ENCODE measurements around the gene CERS1. TPM values are rescaled to one million over a fixed set of nuclear protein-coding genes. Genes with fewer than 3 reads are reported as not detected.

CERS1 gene
- total RNA-seq, 1 donor from 2014 or later: not detected

DNA sequence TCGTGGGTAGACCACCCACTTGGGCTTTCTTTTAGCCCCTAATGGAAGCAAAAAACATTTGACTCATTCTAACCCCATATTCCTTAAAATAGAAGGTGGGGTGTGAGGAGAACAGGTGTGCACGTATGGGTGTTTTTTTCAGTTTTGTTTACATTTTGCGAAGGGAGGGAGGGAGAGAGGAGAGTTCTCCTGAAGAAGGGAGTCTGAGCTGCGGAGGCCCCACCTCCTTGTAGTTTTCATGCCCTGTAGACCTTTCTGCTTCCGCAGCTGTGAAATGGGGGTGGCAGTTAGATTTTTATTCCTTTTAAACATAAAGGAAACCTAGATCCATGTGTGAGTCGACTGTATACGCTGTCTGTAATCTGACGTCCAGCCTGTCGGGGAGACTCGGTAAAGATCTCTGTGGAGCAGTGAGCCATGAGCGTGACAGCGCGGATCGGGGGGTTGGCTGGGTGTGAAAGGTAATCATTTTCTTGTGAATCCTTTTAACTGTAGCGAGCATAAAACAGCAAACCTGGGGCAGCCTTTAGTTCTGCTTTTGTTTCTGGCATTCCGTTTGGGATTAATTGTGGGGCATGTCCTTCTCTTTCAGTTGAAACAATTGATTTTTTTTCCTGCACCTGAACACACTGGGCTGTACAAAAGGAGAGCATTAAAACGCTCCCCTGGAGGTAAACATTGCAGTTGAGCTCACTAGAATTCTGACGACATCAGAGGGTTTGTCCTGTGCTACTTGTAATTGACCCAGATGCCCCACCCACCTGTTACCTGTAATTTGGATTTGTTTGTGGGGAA lies 61.9 kb downstream of the CERS1 start:
- ATAC-seq (no peak), DNase-seq (no peak)
- Histone ChIP-seq H3K27ac (peak overlapping the region; percentile 87), H3K36me3 (peaks cover 6% of the 10 kb centered on the region), H3K4me3 (peak overlapping the region; percentile 93), H3K9me3 (no peaks in the 10 kb centered on the region), H3K4me1 (peaks cover 54% of the 10 kb centered on the region), H3K27me3 (no peaks in the 10 kb centered on the region)
- TF ChIP-seq, protein P1, sequence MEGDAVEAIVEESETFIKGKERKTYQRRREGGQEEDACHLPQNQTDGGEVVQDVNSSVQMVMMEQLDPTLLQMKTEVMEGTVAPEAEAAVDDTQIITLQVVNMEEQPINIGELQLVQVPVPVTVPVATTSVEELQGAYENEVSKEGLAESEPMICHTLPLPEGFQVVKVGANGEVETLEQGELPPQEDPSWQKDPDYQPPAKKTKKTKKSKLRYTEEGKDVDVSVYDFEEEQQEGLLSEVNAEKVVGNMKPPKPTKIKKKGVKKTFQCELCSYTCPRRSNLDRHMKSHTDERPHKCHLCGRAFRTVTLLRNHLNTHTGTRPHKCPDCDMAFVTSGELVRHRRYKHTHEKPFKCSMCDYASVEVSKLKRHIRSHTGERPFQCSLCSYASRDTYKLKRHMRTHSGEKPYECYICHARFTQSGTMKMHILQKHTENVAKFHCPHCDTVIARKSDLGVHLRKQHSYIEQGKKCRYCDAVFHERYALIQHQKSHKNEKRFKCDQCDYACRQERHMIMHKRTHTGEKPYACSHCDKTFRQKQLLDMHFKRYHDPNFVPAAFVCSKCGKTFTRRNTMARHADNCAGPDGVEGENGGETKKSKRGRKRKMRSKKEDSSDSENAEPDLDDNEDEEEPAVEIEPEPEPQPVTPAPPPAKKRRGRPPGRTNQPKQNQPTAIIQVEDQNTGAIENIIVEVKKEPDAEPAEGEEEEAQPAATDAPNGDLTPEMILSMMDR (IDR thresholded peaks at IDR 0.05): no peak
- intact Hi-C loops (cut with DNase I): no loop called here

DNA sequence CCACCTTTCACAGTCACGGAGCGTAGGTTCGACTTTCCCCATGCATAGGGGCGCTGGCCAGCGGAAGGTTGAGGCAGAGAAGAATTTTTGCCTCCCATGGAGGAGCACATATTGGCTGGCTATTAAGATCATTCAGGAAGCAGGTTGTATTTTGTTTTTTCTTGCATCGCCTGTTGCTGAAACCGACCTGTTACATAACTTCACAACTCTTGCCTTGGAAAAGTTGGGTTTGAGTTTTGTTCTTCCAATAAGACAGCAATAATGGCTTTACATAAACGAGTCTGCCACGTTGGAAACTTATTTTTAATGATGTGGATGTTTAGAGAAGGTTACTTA lies 62.8 kb downstream of the CERS1 start:
- DNase-seq (no peak), ATAC-seq (no peak)
- Histone ChIP-seq H3K4me1 (peaks cover 45% of the 10 kb centered on the region), H3K4me3 (peak overlapping the region; percentile 93), H3K9me3 (no peaks in the 10 kb centered on the region), H3K27me3 (no peaks in the 10 kb centered on the region), H3K27ac (peak overlapping the region; percentile 87), H3K36me3 (peaks cover 6% of the 10 kb centered on the region)
- TF ChIP-seq, protein P1 (IDR thresholded peaks at IDR 0.05): no peak
- intact Hi-C loops (cut with DNase I): no loop called here

DNA sequence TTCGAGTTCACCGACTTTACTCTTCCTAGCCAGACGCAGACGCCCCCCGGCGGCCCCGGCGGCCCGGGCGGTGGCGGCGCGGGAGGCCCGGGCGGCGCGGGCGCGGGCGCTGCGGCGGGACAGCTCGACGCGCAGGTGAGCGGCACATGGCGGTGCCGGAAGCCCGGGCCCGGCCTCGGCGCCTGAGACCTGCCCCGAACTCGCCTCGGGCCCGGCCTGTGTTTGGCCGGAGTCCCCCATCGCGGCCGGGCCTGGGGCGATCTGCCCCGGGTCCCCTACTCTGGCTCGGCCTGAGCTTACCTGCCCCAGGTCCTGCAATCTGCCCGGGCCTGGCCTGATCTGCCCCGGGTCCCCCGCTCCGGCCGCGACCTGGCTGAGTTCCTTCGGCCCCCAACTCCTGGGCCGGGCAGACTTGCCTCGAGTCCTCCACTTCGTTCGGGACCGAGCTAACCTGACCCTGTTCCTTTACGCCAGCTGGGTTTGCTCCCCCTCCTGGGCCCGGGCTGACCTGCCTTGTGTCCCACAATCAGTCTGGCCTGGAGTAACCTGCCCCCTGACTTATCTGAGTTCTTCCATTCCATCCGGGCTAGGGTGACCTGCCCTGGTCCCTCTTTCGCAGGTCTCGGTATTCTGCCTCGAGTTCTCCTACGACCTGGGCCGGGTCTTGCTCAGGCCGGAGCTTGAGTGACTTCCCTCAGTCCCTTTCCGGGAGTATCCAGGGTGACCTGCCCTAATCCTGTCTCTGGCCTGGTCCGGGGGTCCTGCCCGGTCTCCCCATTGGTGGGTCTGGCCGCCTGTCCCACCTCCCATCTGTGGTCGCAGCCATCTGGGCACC lies 63.4 kb downstream of the CERS1 start:
- H3K9me3 ChIP-seq: no peaks in the 10 kb centered on the region
- peaks cover 1% of the 10 kb centered on the region for H3K36me3 ChIP-seq
- ATAC-seq: peak; percentile 45
- intact Hi-C loops (cut with DNase I): no loop called here
- TF ChIP-seq, protein P1 (IDR thresholded peaks at IDR 0.05): peak; percentile 17
- H3K27ac ChIP-seq: peak overlapping the region; percentile 87
- H3K4me3 ChIP-seq: peak overlapping the region; percentile 93
- DNase-seq: no peak
- no peaks in the 10 kb centered on the region for H3K27me3 ChIP-seq
- H3K4me1 ChIP-seq: peaks cover 39% of the 10 kb centered on the region

DNA sequence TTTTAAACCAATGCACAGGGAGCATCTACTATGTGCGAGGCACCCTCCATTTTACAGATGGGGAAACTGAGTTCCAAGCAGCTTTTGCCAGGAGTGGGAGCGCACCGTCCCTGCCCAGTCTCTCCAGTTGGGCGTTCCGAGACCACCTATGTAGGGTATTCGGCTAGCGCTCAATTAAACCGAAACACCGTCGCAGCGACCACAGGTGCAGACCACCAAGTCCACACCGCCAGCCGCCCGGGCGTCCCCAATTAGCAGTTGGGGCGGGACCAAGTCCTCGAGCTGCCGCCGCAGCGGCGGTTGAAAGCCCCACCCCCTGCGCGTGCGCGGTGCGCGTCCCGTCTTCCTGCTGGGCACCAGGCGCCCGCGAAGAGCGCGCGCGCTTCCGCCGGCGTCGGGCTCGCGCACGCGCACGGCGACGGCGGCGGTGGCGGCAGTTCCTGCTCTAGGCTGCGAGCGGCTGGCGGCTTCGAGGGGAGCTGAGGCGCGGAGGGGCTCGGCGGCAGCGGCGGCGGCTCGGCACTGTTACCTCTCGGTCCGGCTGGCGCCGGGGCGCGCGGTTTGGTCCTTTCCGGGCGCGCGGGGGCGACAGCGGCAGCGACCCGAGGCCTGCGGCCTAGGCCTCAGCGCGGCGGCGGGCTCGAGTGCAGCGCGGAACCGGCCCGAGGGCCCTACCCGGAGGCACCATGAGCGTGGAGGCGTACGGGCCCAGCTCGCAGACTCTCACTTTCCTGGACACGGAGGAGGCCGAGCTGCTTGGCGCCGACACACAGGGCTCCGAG lies 64.2 kb downstream of the CERS1 start, which contains the start of gene UPF1:
UPF1 (plus strand) TSS at position 436 of the 782 bp plus-strand sequence; CDS start at position 687, 251 bp downstream.
- H3K27me3 ChIP-seq: no peaks in the 10 kb centered on the region
- peak within 1 kb of the TSS; percentile 93 for H3K4me3 ChIP-seq
- DNase-seq: peak; percentile 99
- H3K36me3 ChIP-seq: no peaks in the 10 kb centered on the region
- peak within 1 kb of the TSS; percentile 87 for H3K27ac ChIP-seq
- TF ChIP-seq, protein P1 (IDR thresholded peaks at IDR 0.05): peak; percentile 4
- intact Hi-C loops (cut with DNase I): no loop called here
- ATAC-seq: peak; percentile 96
- H3K4me1 ChIP-seq: peaks cover 34% of the 10 kb centered on the region
- peaks cover 5% of the 10 kb centered on the region for H3K9me3 ChIP-seq

DNA sequence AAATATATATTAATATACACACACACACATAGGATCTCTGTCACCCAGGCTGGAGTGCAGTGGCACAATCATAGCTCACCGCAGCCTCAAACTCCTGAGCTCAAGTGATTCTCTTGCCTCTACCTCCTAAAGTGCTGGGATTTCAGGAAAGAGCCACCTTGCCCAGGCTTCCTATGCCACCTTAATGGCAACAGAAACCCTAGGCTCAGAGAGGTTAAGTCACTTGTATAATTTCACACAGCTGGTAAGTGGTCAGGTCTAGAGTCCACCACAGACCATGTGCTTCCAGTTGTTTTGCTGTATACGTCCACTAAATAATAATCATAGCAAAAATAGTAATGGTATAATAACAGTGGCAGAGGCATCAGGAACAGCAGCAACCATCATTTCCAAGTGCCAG lies 65.5 kb downstream of the CERS1 start:
- H3K27ac ChIP-seq: no peak overlapping the region
- intact Hi-C loops (cut with DNase I): no loop called here
- ATAC-seq (no peak), DNase-seq (no peak)
- no peaks in the 10 kb centered on the region for H3K27me3 ChIP-seq
- peaks cover 23% of the 10 kb centered on the region for H3K4me1 ChIP-seq
- H3K4me3 ChIP-seq: no peak overlapping the region
- no peaks in the 10 kb centered on the region for H3K36me3 ChIP-seq
- peaks cover 5% of the 10 kb centered on the region for H3K9me3 ChIP-seq
- TF ChIP-seq, protein P1 (IDR thresholded peaks at IDR 0.05): no peak

All from upper lobe of right lung (tissue), 1 donor.